Stimulated activated naive CD4-positive, alpha-beta T cell treated with Interleukin-2 at 50 U/mL for 16 hours (primary cell): ENCODE data around the gene PCMTD2.
"Not testable (repeated sequence)": the region's sequence is repeated elsewhere in the genome, so short reads cannot be mapped to it uniquely, and the experiment has no call there.

Source experiments
- DNase-seq: peaks from one replicate; lab custom pipeline; 2025; lab: John Stamatoyannopoulos, UW

Gene PCMTD2

GRCh38 chr20:64286447-64287263 is 31.1 kb downstream of the PCMTD2 start:
- not testable (repeated sequence) for DNase-seq

GRCh38 chr20:64287264-64287590 is 31.7 kb downstream of the PCMTD2 start:
- DNase-seq = not testable (repeated sequence)

- not testable (repeated sequence) for DNase-seq
Measured at GRCh38 chr20:64292167-64292566, 36.6 kb downstream of the PCMTD2 start.

- not testable (repeated sequence) for DNase-seq
Measured at GRCh38 chr20:64303086-64303485, 47.5 kb downstream of the PCMTD2 start.

- not testable (repeated sequence) for DNase-seq
Measured at GRCh38 chr20:64313761-64314160, 58.2 kb downstream of the PCMTD2 start.

- DNase-seq = not testable (repeated sequence)
Measured at GRCh38 chr20:64315381-64315780, 59.8 kb downstream of the PCMTD2 start.

- DNase-seq = not testable (repeated sequence)
Measured at GRCh38 chr20:64315884-64316283, 60.3 kb downstream of the PCMTD2 start.

GRCh38 chr20:64316415-64317083 is 61.0 kb downstream of the PCMTD2 start:
- peak; percentile 42 for DNase-seq

GRCh38 chr20:64317331-64317730 is 61.8 kb downstream of the PCMTD2 start:
- DNase-seq = not testable (repeated sequence)

GRCh38 chr20:64318056-64318455 is 62.5 kb downstream of the PCMTD2 start:
- DNase-seq = not testable (repeated sequence)

GRCh38 chr20:64322031-64322789 is 66.7 kb downstream of the PCMTD2 start:
- not testable (repeated sequence) for DNase-seq
